ENCODE data around the gene STIMATE.

Gene STIMATE

DNA sequence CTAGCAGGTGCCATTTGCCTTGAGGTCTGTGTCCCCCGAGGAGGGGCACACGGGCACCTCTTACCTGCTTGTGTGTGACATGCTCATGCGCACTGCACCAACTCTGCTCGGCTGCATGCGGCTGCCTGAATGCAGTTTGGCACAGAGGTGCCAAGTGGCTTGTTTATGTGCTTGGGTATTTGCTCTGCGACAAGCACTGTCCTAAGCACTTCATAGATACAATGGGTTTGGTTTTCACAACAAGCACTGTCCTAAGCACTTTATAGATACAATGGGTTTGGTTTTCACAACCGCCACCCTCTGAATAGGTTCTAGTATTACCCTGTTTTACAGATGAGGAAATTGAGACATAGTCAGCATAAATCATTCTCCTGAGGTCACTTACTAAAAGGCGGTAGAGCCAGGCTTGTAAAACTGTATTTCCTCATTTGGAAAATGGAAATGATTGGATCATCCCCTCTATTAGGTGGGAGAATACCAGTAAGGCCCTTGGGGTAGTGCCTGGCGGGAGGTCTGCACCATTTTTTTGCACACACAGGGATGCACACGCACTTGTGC, 67.4 kb downstream of the STIMATE start:
- Histone ChIP-seq H3K27me3 (ENCODE audit: control insufficient read depth in 5 of 5, insufficient read depth in 4 of 5, low read length in 5 of 5) (peaks cover 0 to 3% (median 0%) of the 10 kb centered on the region in 5 donors), H3K36me3 (ENCODE audit: control insufficient read depth in 5 of 5, insufficient read depth in 5 of 5, low read length in 5 of 5) (peaks cover 0 to 4% (median 0%) of the 10 kb centered on the region in 5 donors), H3K9me3 (ENCODE audit: control insufficient read depth in 5 of 5, low read length in 5 of 5) (no peaks in the 10 kb centered on the region), H3K9ac (ENCODE audit: low read length in 5 of 5) (no peak overlapping the region), H3K27ac (ENCODE audit: low read depth, low read length) (no peak overlapping the region), H3K4me1 (ENCODE audit: control insufficient read depth in 5 of 5, insufficient read depth in 5 of 5, low read length in 5 of 5) (peaks cover 6 to 20% (median 18%) of the 10 kb centered on the region in 5 donors), H3K4me3 (ENCODE audit: low read depth in 1 of 5, low read length in 5 of 5) (no peak overlapping the region)

DNA sequence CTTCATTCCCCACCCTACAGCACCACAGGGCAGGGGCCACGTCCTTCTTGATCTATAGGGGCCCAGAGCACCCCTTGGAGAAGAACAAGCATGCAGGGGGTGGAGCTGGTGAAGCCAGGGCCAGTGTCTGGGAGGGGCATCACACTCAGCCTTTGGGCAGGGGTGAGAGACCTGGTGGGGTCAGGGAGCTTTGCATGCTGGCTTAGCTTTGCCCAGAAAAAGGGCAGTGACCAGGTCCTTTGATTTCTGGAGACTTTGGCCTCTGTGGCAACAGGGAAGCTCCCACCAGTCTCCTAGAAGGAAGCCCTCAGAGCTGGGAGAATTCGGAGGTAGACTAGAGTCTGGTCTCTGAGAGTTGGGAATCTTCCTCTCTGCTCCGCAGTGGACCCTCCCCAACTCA, 67.9 kb downstream of the STIMATE start:
- peaks cover 6 to 17% (median 16%) of the 10 kb centered on the region in 5 donors for H3K4me1 ChIP-seq (ENCODE audit: control insufficient read depth in 5 of 5, insufficient read depth in 5 of 5, low read length in 5 of 5)
- no peaks in the 10 kb centered on the region for H3K9me3 ChIP-seq (ENCODE audit: control insufficient read depth in 5 of 5, low read length in 5 of 5)
- H3K9ac ChIP-seq (ENCODE audit: low read length in 5 of 5): no peak overlapping the region
- H3K27me3 ChIP-seq (ENCODE audit: control insufficient read depth in 5 of 5, insufficient read depth in 4 of 5, low read length in 5 of 5): peaks cover 0 to 3% (median 0%) of the 10 kb centered on the region in 5 donors
- no peak overlapping the region for H3K4me3 ChIP-seq (ENCODE audit: low read depth in 1 of 5, low read length in 5 of 5)
- no peaks in the 10 kb centered on the region for H3K36me3 ChIP-seq (ENCODE audit: control insufficient read depth in 5 of 5, insufficient read depth in 5 of 5, low read length in 5 of 5)
- no peak overlapping the region for H3K27ac ChIP-seq (ENCODE audit: low read depth, low read length)

DNA sequence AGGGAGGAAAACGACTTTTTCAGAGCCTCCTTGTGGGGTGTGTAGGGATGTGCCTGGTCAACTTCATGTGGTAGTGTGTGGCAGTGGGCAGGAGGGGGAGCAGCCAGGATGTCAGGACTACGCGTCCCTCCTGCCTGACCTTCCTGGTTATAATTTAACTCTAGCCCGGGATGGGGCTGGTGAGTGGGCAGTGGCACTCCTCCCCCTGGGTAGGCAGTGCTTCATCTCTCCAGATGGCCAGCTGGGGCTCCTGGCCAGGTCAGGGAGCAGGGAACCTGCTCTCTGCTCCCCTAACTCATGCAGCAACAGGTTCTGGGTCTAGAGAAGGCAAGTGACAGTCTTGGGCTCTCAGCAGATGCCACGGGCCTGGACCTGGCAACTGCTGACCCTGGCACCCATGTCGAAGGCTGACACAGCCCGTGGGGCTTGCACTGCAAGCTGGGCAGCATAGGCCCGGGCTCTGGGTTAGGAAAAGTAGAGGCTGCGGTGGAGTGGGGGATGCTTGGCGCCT, 69.4 kb downstream of the STIMATE start:
- H3K27ac ChIP-seq (ENCODE audit: low read depth, low read length): no peak overlapping the region
- no peaks in the 10 kb centered on the region for H3K9me3 ChIP-seq (ENCODE audit: control insufficient read depth in 5 of 5, low read length in 5 of 5)
- peaks cover 6 to 17% (median 16%) of the 10 kb centered on the region in 5 donors for H3K4me1 ChIP-seq (ENCODE audit: control insufficient read depth in 5 of 5, insufficient read depth in 5 of 5, low read length in 5 of 5)
- H3K4me3 ChIP-seq (ENCODE audit: low read depth in 1 of 5, low read length in 5 of 5): no peak overlapping the region
- peaks cover 0 to 13% (median 6%) of the 10 kb centered on the region in 5 donors for H3K36me3 ChIP-seq (ENCODE audit: control insufficient read depth in 5 of 5, insufficient read depth in 5 of 5, low read length in 5 of 5)
- H3K27me3 ChIP-seq (ENCODE audit: control insufficient read depth in 5 of 5, insufficient read depth in 4 of 5, low read length in 5 of 5): peaks cover 0 to 3% (median 0%) of the 10 kb centered on the region in 5 donors
- no peak overlapping the region for H3K9ac ChIP-seq (ENCODE audit: low read length in 5 of 5)

DNA sequence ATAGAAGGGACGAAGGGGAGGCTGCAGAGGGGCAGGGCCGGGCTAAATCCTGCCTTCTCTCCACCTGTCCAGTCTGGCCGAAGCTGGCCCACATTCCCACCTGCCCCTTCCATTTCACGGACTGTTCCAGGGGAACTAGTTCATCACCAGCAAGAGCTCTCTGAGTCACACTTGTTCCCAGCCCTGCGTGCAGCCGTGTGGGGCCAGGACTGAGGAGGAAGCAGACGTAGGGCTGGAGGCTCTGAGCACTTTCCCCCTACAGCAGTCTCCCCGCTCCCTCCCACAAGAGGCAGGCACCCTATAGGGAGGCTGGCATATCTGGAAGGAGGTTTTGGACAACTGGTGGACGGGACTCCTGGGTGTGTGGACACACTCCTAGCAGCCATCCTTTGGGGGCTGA, 69.9 kb downstream of the STIMATE start:
- Histone ChIP-seq H3K9ac (ENCODE audit: low read length in 5 of 5) (no peak overlapping the region), H3K36me3 (ENCODE audit: control insufficient read depth in 5 of 5, insufficient read depth in 5 of 5, low read length in 5 of 5) (peaks cover 0 to 13% (median 6%) of the 10 kb centered on the region in 5 donors), H3K4me3 (ENCODE audit: low read depth in 1 of 5, low read length in 5 of 5) (no peak overlapping the region), H3K9me3 (ENCODE audit: control insufficient read depth in 5 of 5, low read length in 5 of 5) (no peaks in the 10 kb centered on the region), H3K4me1 (ENCODE audit: control insufficient read depth in 5 of 5, insufficient read depth in 5 of 5, low read length in 5 of 5) (peaks cover 6 to 16% (median 15%) of the 10 kb centered on the region in 5 donors), H3K27me3 (ENCODE audit: control insufficient read depth in 5 of 5, insufficient read depth in 4 of 5, low read length in 5 of 5) (peaks cover 0 to 3% (median 0%) of the 10 kb centered on the region in 5 donors), H3K27ac (ENCODE audit: low read depth, low read length) (no peak overlapping the region)

DNA sequence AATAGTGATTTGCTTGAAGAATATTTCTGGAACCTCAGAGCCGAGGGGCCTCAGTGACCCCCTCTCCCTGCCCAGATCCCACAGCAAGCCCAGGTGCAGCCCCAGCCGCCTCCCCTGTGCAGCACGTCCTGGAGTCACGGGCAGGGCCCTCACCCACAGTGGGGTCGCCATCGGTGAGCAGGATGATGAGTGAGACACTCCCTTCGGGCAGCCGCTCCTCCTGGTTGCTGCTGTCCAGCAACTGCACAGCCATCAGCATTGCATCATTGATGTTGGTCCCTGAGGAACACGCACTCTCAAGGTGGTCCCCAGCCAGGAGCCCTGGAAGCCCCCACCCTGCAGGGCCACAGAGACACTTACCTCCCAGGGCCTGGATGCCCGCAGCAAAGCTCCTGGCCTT, 73.3 kb downstream of the STIMATE start:
- H3K9me3 ChIP-seq (ENCODE audit: control insufficient read depth in 5 of 5, low read length in 5 of 5): no peaks in the 10 kb centered on the region
- H3K4me1 ChIP-seq (ENCODE audit: control insufficient read depth in 5 of 5, insufficient read depth in 5 of 5, low read length in 5 of 5): peaks cover 0 to 2% (median 0%) of the 10 kb centered on the region in 5 donors
- H3K27me3 ChIP-seq (ENCODE audit: control insufficient read depth in 5 of 5, insufficient read depth in 4 of 5, low read length in 5 of 5): peaks cover 0 to 3% (median 0%) of the 10 kb centered on the region in 5 donors
- no peak overlapping the region for H3K27ac ChIP-seq (ENCODE audit: low read depth, low read length)
- H3K9ac ChIP-seq (ENCODE audit: low read length in 5 of 5): no peak overlapping the region
- H3K4me3 ChIP-seq (ENCODE audit: low read depth in 1 of 5, low read length in 5 of 5): no peak overlapping the region
- H3K36me3 ChIP-seq (ENCODE audit: control insufficient read depth in 5 of 5, insufficient read depth in 5 of 5, low read length in 5 of 5): peaks cover 0 to 13% (median 6%) of the 10 kb centered on the region in 5 donors

DNA sequence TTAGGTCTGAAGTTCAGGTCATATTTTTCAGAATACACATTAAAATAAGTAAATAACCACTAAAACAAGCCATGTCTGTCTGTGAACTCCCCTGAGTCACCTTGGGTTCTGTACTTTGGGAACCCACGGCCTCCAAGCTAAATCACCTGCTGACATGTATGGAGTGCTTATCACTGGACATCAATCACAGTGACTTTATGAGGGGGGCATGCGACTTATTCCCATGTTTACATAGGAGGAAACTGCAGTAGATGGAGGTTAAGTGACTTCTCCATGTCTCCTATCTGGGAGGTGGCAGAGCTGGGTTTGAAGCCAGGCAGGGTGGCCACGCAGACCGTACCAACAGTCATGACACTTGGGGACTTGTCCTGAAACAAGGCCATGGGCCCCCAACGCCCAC, 75.0 kb downstream of the STIMATE start:
- peaks cover 0 to 13% (median 6%) of the 10 kb centered on the region in 5 donors for H3K36me3 ChIP-seq (ENCODE audit: control insufficient read depth in 5 of 5, insufficient read depth in 5 of 5, low read length in 5 of 5)
- no peaks in the 10 kb centered on the region for H3K9me3 ChIP-seq (ENCODE audit: control insufficient read depth in 5 of 5, low read length in 5 of 5)
- no peak overlapping the region for H3K27ac ChIP-seq (ENCODE audit: low read depth, low read length)
- H3K4me3 ChIP-seq (ENCODE audit: low read depth in 1 of 5, low read length in 5 of 5): no peak overlapping the region
- peaks cover 0 to 2% (median 0%) of the 10 kb centered on the region in 5 donors for H3K4me1 ChIP-seq (ENCODE audit: control insufficient read depth in 5 of 5, insufficient read depth in 5 of 5, low read length in 5 of 5)
- no peak overlapping the region for H3K9ac ChIP-seq (ENCODE audit: low read length in 5 of 5)
- H3K27me3 ChIP-seq (ENCODE audit: control insufficient read depth in 5 of 5, insufficient read depth in 4 of 5, low read length in 5 of 5): no peaks in the 10 kb centered on the region

DNA sequence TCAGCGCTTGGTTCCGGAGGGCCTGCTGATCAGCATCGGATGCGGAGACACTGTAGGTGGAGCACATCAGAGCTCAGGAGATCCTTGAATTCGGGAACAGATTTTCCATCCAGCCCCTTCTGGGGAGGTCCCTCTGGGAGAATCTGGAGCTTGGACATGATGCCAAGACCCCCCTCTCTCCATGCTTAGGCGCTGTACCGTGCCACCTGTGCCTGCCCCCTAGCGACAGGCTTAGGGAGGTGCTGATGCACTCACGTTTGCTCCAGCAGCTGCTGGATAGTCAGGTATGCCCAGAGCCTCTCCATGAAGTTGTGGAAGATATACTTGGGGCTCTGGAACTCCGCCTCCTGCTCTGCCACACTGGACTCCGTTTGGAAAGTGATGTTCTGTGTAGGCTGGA, 76.6 kb downstream of the STIMATE start:
- Histone ChIP-seq H3K4me3 (ENCODE audit: low read depth in 1 of 5, low read length in 5 of 5) (no peak overlapping the region), H3K27me3 (ENCODE audit: control insufficient read depth in 5 of 5, insufficient read depth in 4 of 5, low read length in 5 of 5) (no peaks in the 10 kb centered on the region), H3K27ac (ENCODE audit: low read depth, low read length) (no peak overlapping the region), H3K4me1 (ENCODE audit: control insufficient read depth in 5 of 5, insufficient read depth in 5 of 5, low read length in 5 of 5) (peaks cover 0 to 2% (median 0%) of the 10 kb centered on the region in 5 donors), H3K36me3 (ENCODE audit: control insufficient read depth in 5 of 5, insufficient read depth in 5 of 5, low read length in 5 of 5) (peaks cover 0 to 13% (median 6%) of the 10 kb centered on the region in 5 donors), H3K9ac (ENCODE audit: low read length in 5 of 5) (no peak overlapping the region), H3K9me3 (ENCODE audit: control insufficient read depth in 5 of 5, low read length in 5 of 5) (no peaks in the 10 kb centered on the region)

DNA sequence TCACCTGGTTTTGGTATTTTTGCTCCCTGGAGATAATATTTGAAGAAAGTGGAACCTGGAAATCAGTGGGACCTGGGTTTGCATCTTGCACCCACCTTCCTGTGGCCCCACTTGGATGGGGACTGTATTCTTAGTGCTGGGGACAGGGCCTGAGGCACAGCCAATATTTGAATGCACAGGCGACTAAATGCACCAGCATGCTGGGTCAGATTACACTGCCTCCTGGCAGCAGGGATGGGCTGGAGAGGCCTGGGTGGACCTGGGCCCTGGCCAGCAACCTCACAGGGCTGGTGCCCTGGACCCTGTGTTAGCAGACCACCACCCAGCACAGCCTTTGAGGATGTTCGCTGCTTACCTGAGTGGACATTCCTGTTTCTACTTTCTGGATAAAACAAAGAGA, 77.4 kb downstream of the STIMATE start:
- Histone ChIP-seq H3K36me3 (ENCODE audit: control insufficient read depth in 5 of 5, insufficient read depth in 5 of 5, low read length in 5 of 5) (peaks cover 0 to 13% (median 6%) of the 10 kb centered on the region in 5 donors), H3K9ac (ENCODE audit: low read length in 5 of 5) (no peak overlapping the region), H3K9me3 (ENCODE audit: control insufficient read depth in 5 of 5, low read length in 5 of 5) (no peaks in the 10 kb centered on the region), H3K27ac (ENCODE audit: low read depth, low read length) (no peak overlapping the region), H3K27me3 (ENCODE audit: control insufficient read depth in 5 of 5, insufficient read depth in 4 of 5, low read length in 5 of 5) (no peaks in the 10 kb centered on the region), H3K4me3 (ENCODE audit: low read depth in 1 of 5, low read length in 5 of 5) (no peak overlapping the region), H3K4me1 (ENCODE audit: control insufficient read depth in 5 of 5, insufficient read depth in 5 of 5, low read length in 5 of 5) (peaks cover 0 to 2% (median 0%) of the 10 kb centered on the region in 5 donors)

DNA sequence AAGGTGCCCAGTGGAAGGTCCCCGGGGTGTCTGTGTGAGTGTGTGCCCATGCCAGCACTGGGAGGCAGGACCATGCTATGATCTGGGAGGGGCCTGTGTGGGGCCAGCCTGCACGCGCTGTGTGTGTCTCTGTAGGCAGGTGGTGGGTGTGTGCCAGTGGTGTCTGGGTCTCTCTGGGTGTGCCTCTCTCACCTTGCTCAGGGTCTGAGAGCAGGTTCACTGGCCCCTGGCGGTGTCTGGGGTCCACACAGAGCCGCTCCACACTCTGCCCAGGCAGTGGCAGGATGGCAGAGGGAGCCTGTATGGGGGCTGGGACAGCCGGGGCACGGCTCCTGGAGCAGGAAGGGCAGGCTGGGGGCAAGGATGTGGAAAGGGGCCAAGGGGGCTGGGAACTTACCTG, 79.5 kb downstream of the STIMATE start:
- Histone ChIP-seq H3K4me1 (ENCODE audit: control insufficient read depth in 5 of 5, insufficient read depth in 5 of 5, low read length in 5 of 5) (peaks cover 0 to 2% (median 0%) of the 10 kb centered on the region in 5 donors), H3K27ac (ENCODE audit: low read depth, low read length) (no peak overlapping the region), H3K36me3 (ENCODE audit: control insufficient read depth in 5 of 5, insufficient read depth in 5 of 5, low read length in 5 of 5) (no peaks in the 10 kb centered on the region), H3K4me3 (ENCODE audit: low read depth in 1 of 5, low read length in 5 of 5) (no peak overlapping the region), H3K9me3 (ENCODE audit: control insufficient read depth in 5 of 5, low read length in 5 of 5) (no peaks in the 10 kb centered on the region), H3K9ac (ENCODE audit: low read length in 5 of 5) (no peak overlapping the region), H3K27me3 (ENCODE audit: control insufficient read depth in 5 of 5, insufficient read depth in 4 of 5, low read length in 5 of 5) (no peaks in the 10 kb centered on the region)

DNA sequence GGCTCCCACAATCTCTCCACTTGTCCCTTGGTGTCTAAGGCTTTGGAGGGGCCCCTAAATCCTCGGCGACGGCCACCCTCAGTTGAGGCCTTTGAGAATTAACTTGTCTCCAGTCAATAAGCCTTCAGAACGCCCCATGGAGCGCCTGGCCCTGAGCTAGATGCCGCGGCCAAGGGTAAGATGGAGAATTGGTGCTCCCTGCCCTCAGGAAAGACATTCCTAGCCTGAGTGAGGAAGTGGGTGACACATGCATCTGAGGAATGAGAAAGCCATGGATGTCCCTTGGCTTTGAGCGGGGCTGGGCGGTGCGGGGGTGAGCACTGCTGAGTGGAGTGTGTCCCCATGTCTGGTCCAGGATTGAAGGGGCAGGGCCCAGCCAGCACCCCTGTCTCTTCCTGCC, 80.1 kb downstream of the STIMATE start:
- no peak overlapping the region for H3K27ac ChIP-seq (ENCODE audit: low read depth, low read length)
- H3K9ac ChIP-seq (ENCODE audit: low read length in 5 of 5): no peak overlapping the region
- H3K9me3 ChIP-seq (ENCODE audit: control insufficient read depth in 5 of 5, low read length in 5 of 5): no peaks in the 10 kb centered on the region
- no peaks in the 10 kb centered on the region for H3K36me3 ChIP-seq (ENCODE audit: control insufficient read depth in 5 of 5, insufficient read depth in 5 of 5, low read length in 5 of 5)
- H3K4me3 ChIP-seq (ENCODE audit: low read depth in 1 of 5, low read length in 5 of 5): no peak overlapping the region
- peaks cover 0 to 2% (median 0%) of the 10 kb centered on the region in 5 donors for H3K4me1 ChIP-seq (ENCODE audit: control insufficient read depth in 5 of 5, insufficient read depth in 5 of 5, low read length in 5 of 5)
- no peaks in the 10 kb centered on the region for H3K27me3 ChIP-seq (ENCODE audit: control insufficient read depth in 5 of 5, insufficient read depth in 4 of 5, low read length in 5 of 5)

Measured in subcutaneous abdominal adipose tissue (tissue), 5 donors.